Measurements from ENCODE around the gene CYGB. TPM values are rescaled to one million over a fixed set of nuclear protein-coding genes. Genes with fewer than 3 reads are reported as not detected.

Gene CYGB
- total and polyA plus RNA-seq, 9 of the 15 experiments (the other 6 are each of a cell fraction or from before 2014, with no cell fraction given), result 0.08 to 0.95 (median 0.18) TPM; not detected in 5

GRCh38 chr17:76554131-76554530 lies 16.6 kb upstream of the CYGB start (continued):
- TF ChIP-seq ATF2 (CRISPR knock-in tag; IDR thresholded peaks at IDR 0.05), result no peak
- no peak for TF ChIP-seq U2AF1 (optimal IDR thresholded peaks at IDR 0.05; ENCODE audit: low read depth, low read length)
- no peak for TF ChIP-seq ZNF124 (CRISPR knock-in tag; IDR thresholded peaks at IDR 0.05)
- no peak for TF ChIP-seq ZNF511 (CRISPR knock-in tag; IDR thresholded peaks at IDR 0.05)
- no peak for TF ChIP-seq KLF13 (tag; IDR thresholded peaks at IDR 0.05; ENCODE audit: borderline replicate concordance, low read depth)
- TF ChIP-seq IRF9 (tag; IDR thresholded peaks at IDR 0.05), result no peak
- TF ChIP-seq POLR2G (IDR thresholded peaks at IDR 0.05; ENCODE audit: low read depth, low read length), result no peak
- no peak for TF ChIP-seq ZNF644 (tag; IDR thresholded peaks at IDR 0.05; ENCODE audit: low read depth)
- no peak for TF ChIP-seq GABPA (tag; conservative IDR thresholded peaks at IDR 0.05; ENCODE audit: low read depth)
- no peak for TF ChIP-seq ZNF785 (CRISPR knock-in tag; IDR thresholded peaks at IDR 0.05)
- TF ChIP-seq RBM25 (IDR thresholded peaks at IDR 0.05; ENCODE audit: low read depth, low read length, severe bottlenecking), result no peak
- no peak for TF ChIP-seq CREB3 (tag; conservative IDR thresholded peaks at IDR 0.05; ENCODE audit: low read depth)

Measured in K562 (cell line).